H9 (cell line): Measurements from ENCODE around the gene ODC1. TPM values are rescaled to one million over a fixed set of nuclear protein-coding genes. Genes with fewer than 3 reads are reported as not detected.
"Not testable (repeated sequence)": the region's sequence is repeated elsewhere in the genome, so short reads cannot be mapped to it uniquely, and the experiment has no call there.

Experiments used
- DNase-seq: peaks from one replicate; pipeline ENCODE4 v3.0.0-alpha.2; 2017
- H2AFZ ChIP-seq: one replicate; pipeline ENCODE4 v1.6.1; 2013; ENCODE audit warnings: mild to moderate bottlenecking, low read length, control low read depth, moderate library complexity
- H2AK5ac ChIP-seq: 2 replicates; pipeline ENCODE4 v1.6.1; 2013; ENCODE audit warnings: low read length, control low read depth, mixed read lengths; ENCODE audit not compliant: insufficient read length
- H2BK120ac ChIP-seq: one replicate; pipeline ENCODE4 v1.6.1; 2013; ENCODE audit warnings: low read depth, mild to moderate bottlenecking, low read length, control low read depth, inconsistent platforms; ENCODE audit not compliant: poor library complexity, severe bottlenecking
- H2BK12ac ChIP-seq: 2 replicates; pipeline ENCODE4 v1.6.1; 2013; ENCODE audit warnings: low read length, control low read depth, mixed read lengths, low read depth; ENCODE audit not compliant: insufficient read length
- H2BK15ac ChIP-seq: 2 replicates; pipeline ENCODE4 v1.6.1; 2013; ENCODE audit warnings: low read depth, low read length, control low read depth
- H2BK20ac ChIP-seq: one replicate; pipeline ENCODE4 v1.6.1; 2013; ENCODE audit warnings: low read depth, mild to moderate bottlenecking, low read length, control low read depth, inconsistent platforms; ENCODE audit not compliant: poor library complexity, severe bottlenecking
- H2BK5ac ChIP-seq: 2 replicates; pipeline ENCODE4 v1.6.1; 2013; ENCODE audit warnings: low read length, control low read depth, mixed read lengths; ENCODE audit not compliant: insufficient read length
- H3K14ac ChIP-seq: 2 replicates; pipeline ENCODE4 v1.6.1; 2013; ENCODE audit warnings: low read length, control low read depth; ENCODE audit not compliant: insufficient read depth
- H3K18ac ChIP-seq: 2 replicates; pipeline ENCODE4 v1.6.1; 2013; ENCODE audit warnings: low read depth, mild to moderate bottlenecking, mixed read lengths, low read length, control low read depth; ENCODE audit not compliant: insufficient read length
- H3K23ac ChIP-seq: 2 replicates; pipeline ENCODE4 v1.6.1; 2013; ENCODE audit warnings: low read length, control low read depth, mixed read lengths, low read depth; ENCODE audit not compliant: insufficient read length
- H3K23me2 ChIP-seq: 2 replicates; pipeline ENCODE4 v1.6.1; 2013; ENCODE audit warnings: low read depth, mild to moderate bottlenecking, mixed read lengths, low read length, control low read depth; ENCODE audit not compliant: insufficient read length, poor library complexity, severe bottlenecking
- H3K27ac ChIP-seq: 2 replicates; pipeline ENCODE4 v1.5.1; 2013; ENCODE audit warnings: low read length, control low read depth, mixed read lengths, low read depth; ENCODE audit not compliant: insufficient read length
- H3K27me3 ChIP-seq: 2 replicates; pipeline ENCODE4 v1.6.1; 2013; ENCODE audit warnings: low read length, control low read depth, inconsistent platforms; ENCODE audit not compliant: insufficient read depth
- H3K4ac ChIP-seq: 2 replicates; pipeline ENCODE4 v1.6.1; 2013; ENCODE audit warnings: low read depth, mild to moderate bottlenecking, control low read depth, inconsistent platforms, low read length, moderate library complexity
- H3K4me1 ChIP-seq: 2 replicates; pipeline ENCODE4 v1.6.1; 2013; ENCODE audit warnings: low read length, control low read depth, inconsistent platforms; ENCODE audit not compliant: insufficient read depth
- H3K4me2 ChIP-seq: 2 replicates; pipeline ENCODE4 v1.6.1; 2013; ENCODE audit warnings: low read length, control low read depth, mixed read lengths; ENCODE audit not compliant: insufficient read length, insufficient read depth
- H3K56ac ChIP-seq: 2 replicates; pipeline ENCODE4 v1.6.1; 2013; ENCODE audit warnings: low read depth, mild to moderate bottlenecking, mixed read lengths, low read length, control low read depth; ENCODE audit not compliant: insufficient read length
- H3K79me1 ChIP-seq: 2 replicates; pipeline ENCODE4 v1.6.1; 2013; ENCODE audit warnings: low read depth, mild to moderate bottlenecking, moderate library complexity, low read length, control low read depth, inconsistent platforms; ENCODE audit not compliant: insufficient read depth, poor library complexity, severe bottlenecking
- H3K79me2 ChIP-seq: 2 replicates; pipeline ENCODE4 v1.6.1; 2013; ENCODE audit warnings: low read length, control low read depth, inconsistent platforms; ENCODE audit not compliant: insufficient read depth
- H3K9ac ChIP-seq: 2 replicates; pipeline ENCODE4 v1.6.1; 2013; ENCODE audit warnings: low read length, control low read depth, mixed read lengths; ENCODE audit not compliant: insufficient read length; ENCODE audit errors: extremely low read depth
- H3K9me3 ChIP-seq: one replicate; pipeline ENCODE4 v1.6.1; 2013; ENCODE audit warnings: low read depth, low read length, inconsistent platforms; ENCODE audit not compliant: control insufficient read depth
- H3T11ph ChIP-seq: one replicate; pipeline ENCODE4 v1.6.1; 2013; ENCODE audit warnings: mild to moderate bottlenecking, low read length, control low read depth, inconsistent platforms
- H4K20me1 ChIP-seq: one replicate; pipeline ENCODE4 v1.6.1; 2013; ENCODE audit not compliant: control insufficient read depth, insufficient read length, insufficient read depth
- H4K5ac ChIP-seq: 2 replicates; pipeline ENCODE4 v1.6.1; 2013; ENCODE audit warnings: low read depth, mild to moderate bottlenecking, mixed read lengths, low read length, control low read depth; ENCODE audit not compliant: insufficient read length
- H4K8ac ChIP-seq: replicated peaks from 2 replicates; pipeline ENCODE4 v1.6.1; 2013; ENCODE audit warnings: low read length, control low read depth, mixed read lengths, low read depth; ENCODE audit not compliant: insufficient read length
- H4K91ac ChIP-seq: 2 replicates; pipeline ENCODE4 v1.6.1; 2013; ENCODE audit warnings: low read depth, mild to moderate bottlenecking, moderate library complexity, mixed read lengths, low read length, control low read depth; ENCODE audit not compliant: insufficient read length
- H3K27ac Mint-ChIP-seq, 3 experiments: 2 replicates in 2 of 3; 3 replicates in 1 of 3; pipeline ENCODE4 v1.8.0; 2020 to 2021; ENCODE audit warnings: mixed read lengths in 3 of 3, mild to moderate bottlenecking in 1 of 3, moderate library complexity in 1 of 3
- H3K27me3 Mint-ChIP-seq: 2 replicates; pipeline ENCODE4 v1.8.0; 2021; ENCODE audit warnings: low read depth, mild to moderate bottlenecking, moderate library complexity, mixed read lengths
- H3K36me3 Mint-ChIP-seq, 3 experiments: 2 replicates in 2 of 3; 3 replicates in 1 of 3; pipeline ENCODE4 v1.8.0; 2020 to 2021; ENCODE audit warnings: low read depth in 3 of 3, mixed read lengths in 3 of 3; ENCODE audit not compliant: insufficient read depth in 1 of 3
- H3K4me1 Mint-ChIP-seq, 2 experiments: 2 replicates each; pipeline ENCODE4 v1.8.0; 2020; ENCODE audit warnings: mixed read lengths in 2 of 2
- H3K4me3 Mint-ChIP-seq, 2 experiments: 2 replicates in 1 of 2; 3 replicates in 1 of 2; pipeline ENCODE4 v1.8.0; 2020 to 2021; ENCODE audit warnings: mild to moderate bottlenecking in 2 of 2, mixed read lengths in 2 of 2, moderate library complexity in 1 of 2
- H3K9me3 Mint-ChIP-seq, 2 experiments: 2 replicates in 1 of 2; 3 replicates in 1 of 2; pipeline ENCODE4 v1.8.0; 2020; ENCODE audit warnings: mild to moderate bottlenecking in 2 of 2, mixed read lengths in 2 of 2, moderate library complexity in 1 of 2
- WGBS: extraction: QIAGEN DNeasy Blood & Tissue Kit; methylation state at CpG from one replicate; pipeline ENCODE4 v1.1.7; 2013; ENCODE audit warnings: missing lambda C conversion rate, low lambda C conversion rate, mixed read lengths; ENCODE audit not compliant: insufficient read length; ENCODE audit errors: extremely low coverage; 5-methylcytosine and 5-hydroxymethylcytosine counted together
- total RNA-seq: library from RNA; stranded (reverse); gene quantifications from 2 replicates; pipeline ENCODE4 v1.2.1, GENCODE V29; 2021
- TF ChIP-seq, protein P1 (sequence below): fragments of 200-600 bp; sonication (generic); conservative IDR thresholded peaks from 3 replicates; pipeline ENCODE4 v1.8.0; 2021; ENCODE audit warnings: antibody characterized with exemption, mild to moderate bottlenecking

Gene ODC1
- total RNA-seq, 1 experiment from 2014 or later, result 48.3 TPM

DNA sequence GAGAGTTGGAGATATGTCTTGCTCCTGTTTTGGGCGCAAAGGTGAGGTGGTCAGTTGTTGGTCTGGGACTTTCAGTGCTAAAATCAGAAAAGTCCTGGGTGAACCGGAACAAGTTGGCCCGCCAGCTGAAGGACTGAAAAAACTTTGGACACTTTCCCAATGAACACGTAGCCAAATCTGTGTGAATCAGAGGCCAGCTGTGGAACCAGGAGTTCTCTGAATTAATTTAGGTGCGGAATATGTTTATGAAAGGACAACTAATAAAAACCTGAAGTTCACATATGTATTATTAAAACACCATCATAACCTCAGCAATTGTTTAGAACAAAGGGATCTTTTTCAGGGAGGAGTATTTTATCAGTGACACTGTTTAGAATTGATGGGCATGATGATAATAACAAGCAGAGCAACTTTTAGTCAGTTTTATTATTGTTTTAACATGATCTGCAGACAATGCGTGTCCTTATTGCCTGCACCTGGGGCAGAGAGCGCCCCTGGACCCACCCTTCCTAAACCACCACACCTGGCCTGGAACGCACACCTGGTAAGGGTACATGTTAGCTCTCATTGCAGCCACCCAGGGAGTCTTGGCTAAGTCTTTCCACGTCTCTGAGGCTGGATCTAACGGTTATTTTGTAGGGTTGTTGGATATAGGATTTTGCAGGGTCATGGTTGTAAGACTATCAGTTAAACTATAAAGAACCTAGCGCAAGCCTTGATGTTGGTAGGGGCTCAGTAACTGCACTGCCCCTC lies 9.9 kb upstream of the ODC1 start:
- Histone ChIP-seq H2BK15ac (no peak overlapping the region), H3T11ph (no peak overlapping the region), H2BK12ac (no peak overlapping the region), H3K4ac (no peak overlapping the region), H4K20me1 (peaks cover 2% of the 10 kb centered on the region), H2AFZ (no peak overlapping the region), H3K27me3 (no peaks in the 10 kb centered on the region), H3K18ac (no peak overlapping the region), H3K23ac (no peak overlapping the region), H3K27ac (no peak overlapping the region), H3K56ac (no peak overlapping the region), H3K79me2 (no peaks in the 10 kb centered on the region), H3K9ac (no peak overlapping the region), H3K14ac (no peak overlapping the region), H2BK20ac (no peak overlapping the region), H3K9me3 (no peaks in the 10 kb centered on the region), H4K8ac (no peak overlapping the region), H3K79me1 (no peaks in the 10 kb centered on the region), H2AK5ac (no peak overlapping the region), H3K4me2 (no peak overlapping the region), H3K23me2 (no peaks in the 10 kb centered on the region), H4K5ac (no peak overlapping the region), H4K91ac (no peak overlapping the region), H2BK5ac (no peak overlapping the region), H3K4me1 (no peaks in the 10 kb centered on the region), H2BK120ac (no peak overlapping the region)
- no peak overlapping the region for H3K4me3 Mint-ChIP-seq
- no peaks in the 10 kb centered on the region for H3K36me3 Mint-ChIP-seq
- TF ChIP-seq, protein P1, sequence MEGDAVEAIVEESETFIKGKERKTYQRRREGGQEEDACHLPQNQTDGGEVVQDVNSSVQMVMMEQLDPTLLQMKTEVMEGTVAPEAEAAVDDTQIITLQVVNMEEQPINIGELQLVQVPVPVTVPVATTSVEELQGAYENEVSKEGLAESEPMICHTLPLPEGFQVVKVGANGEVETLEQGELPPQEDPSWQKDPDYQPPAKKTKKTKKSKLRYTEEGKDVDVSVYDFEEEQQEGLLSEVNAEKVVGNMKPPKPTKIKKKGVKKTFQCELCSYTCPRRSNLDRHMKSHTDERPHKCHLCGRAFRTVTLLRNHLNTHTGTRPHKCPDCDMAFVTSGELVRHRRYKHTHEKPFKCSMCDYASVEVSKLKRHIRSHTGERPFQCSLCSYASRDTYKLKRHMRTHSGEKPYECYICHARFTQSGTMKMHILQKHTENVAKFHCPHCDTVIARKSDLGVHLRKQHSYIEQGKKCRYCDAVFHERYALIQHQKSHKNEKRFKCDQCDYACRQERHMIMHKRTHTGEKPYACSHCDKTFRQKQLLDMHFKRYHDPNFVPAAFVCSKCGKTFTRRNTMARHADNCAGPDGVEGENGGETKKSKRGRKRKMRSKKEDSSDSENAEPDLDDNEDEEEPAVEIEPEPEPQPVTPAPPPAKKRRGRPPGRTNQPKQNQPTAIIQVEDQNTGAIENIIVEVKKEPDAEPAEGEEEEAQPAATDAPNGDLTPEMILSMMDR, result no peak
- WGBS, result no CpG with 5 or more reads among the region's 11 CpGs
- no peak for DNase-seq
- H3K27me3 Mint-ChIP-seq, result peaks cover 5% of the 10 kb centered on the region
- no peak overlapping the region for H3K27ac Mint-ChIP-seq
- H3K4me1 Mint-ChIP-seq, result peaks cover 4 to 8% of the 10 kb centered on the region in 2 experiments; a peak in 2 of 4 replicates
- H3K9me3 Mint-ChIP-seq, result no peaks in the 10 kb centered on the region

DNA sequence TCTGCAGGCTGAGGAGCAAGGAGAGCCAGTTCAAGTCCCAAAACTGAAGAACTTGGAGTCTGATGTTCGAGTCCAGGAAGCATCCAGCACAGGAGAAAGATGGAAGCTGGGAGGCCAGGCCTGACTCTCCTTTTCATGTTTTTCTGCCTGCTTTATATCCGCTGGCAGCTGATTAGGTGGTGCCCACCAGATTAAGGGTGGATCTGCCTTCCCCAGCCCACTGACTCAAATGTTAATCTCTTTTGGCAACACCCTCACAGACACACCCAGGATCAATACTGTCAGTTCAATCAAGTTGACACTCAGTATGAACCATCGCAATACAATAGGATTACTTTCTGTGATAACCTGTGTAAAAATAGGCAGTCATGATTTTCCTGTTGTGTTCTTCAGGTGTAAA lies 9.1 kb upstream of the ODC1 start:
- H2BK12ac ChIP-seq, H3K56ac ChIP-seq, H2AFZ ChIP-seq, H2BK5ac ChIP-seq, H3T11ph ChIP-seq, H3K23me2 ChIP-seq, H2BK120ac ChIP-seq, H3K23ac ChIP-seq, H3K14ac ChIP-seq, DNase-seq, H3K79me2 ChIP-seq, H3K4me1 Mint-ChIP-seq, H3K9me3 Mint-ChIP-seq, H4K8ac ChIP-seq, H2BK20ac ChIP-seq, H4K20me1 ChIP-seq, H3K27me3 ChIP-seq, H3K18ac ChIP-seq, H3K9ac ChIP-seq, H3K4me3 Mint-ChIP-seq, H3K27me3 Mint-ChIP-seq, H3K27ac Mint-ChIP-seq, H3K27ac ChIP-seq, H3K79me1 ChIP-seq, H3K36me3 Mint-ChIP-seq, H3K4ac ChIP-seq, H3K4me2 ChIP-seq, H4K91ac ChIP-seq, H3K4me1 ChIP-seq, H3K9me3 ChIP-seq, H2BK15ac ChIP-seq, H2AK5ac ChIP-seq, H4K5ac ChIP-seq: not testable (repeated sequence)
- WGBS, result no CpG with 5 or more reads among the region's 3 CpGs
